ENCODE results near the gene NOL4L.

DNA sequence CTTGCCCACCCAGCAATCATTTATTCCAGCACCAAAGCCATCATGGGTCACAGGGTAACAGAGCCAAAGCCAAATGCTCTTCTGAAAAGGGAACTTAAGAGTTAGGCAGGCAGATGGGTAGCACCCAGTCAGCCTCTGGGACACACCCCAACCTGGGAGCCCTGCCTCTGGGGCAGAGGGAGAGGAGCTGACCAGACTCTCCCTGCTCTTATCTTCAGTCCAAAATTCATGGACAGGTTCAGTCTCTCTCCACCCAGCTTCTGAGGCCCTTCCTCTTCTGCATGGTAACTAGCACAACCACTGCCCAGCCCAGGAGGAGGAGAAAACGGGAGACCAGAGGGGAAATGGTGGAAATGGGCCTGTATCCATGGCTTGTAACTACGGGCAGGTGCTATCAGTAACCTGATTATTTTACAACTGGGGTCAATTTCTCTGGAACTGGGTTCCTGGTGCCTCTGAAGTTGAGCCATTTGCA, 105.4 kb downstream of the NOL4L start:
- TF ChIP-seq CTCF (IDR thresholded peaks at IDR 0.05), result no peak
- no peak for TF ChIP-seq POLR2A (IDR thresholded peaks at IDR 0.05; ENCODE audit: low read depth)
- TF ChIP-seq POLR2AphosphoS5 (IDR thresholded peaks at IDR 0.05), result no peak
